ENCODE data around the gene KRTAP5-11.

DNA sequence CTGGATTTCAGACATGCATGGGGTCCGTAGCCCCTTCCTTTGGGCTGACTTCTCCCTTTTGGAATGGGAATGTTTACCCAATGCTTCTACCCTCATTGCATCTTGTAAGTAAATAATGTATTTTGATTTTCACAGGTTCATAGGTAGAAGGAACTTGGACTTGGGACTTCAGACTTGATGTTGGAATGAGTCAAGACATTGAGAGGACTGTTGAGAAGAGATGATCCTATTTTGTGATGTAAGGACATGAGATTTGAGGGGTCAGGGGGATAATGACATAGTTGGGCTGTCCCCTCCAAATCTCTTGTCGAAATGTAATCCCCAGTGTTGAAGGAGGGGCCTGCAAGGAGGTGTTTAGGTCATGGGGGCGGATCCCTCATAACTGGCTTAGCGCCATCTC is 18.2 kb downstream of the KRTAP5-11 start:
- TF ChIP-seq POLR2A (IDR thresholded peaks at IDR 0.05; ENCODE audit: low read length), result no peak
- no peak for TF ChIP-seq GATA1 (IDR thresholded peaks at IDR 0.05; ENCODE audit: low read depth, low read length)
